H1 (cell line): ENCODE measurements around the gene LCOR. TPM values are rescaled to one million over a fixed set of nuclear protein-coding genes. Genes with fewer than 3 reads are reported as not detected.

ENCODE experiments used
- CTCF ChIA-PET: fragments of 300-600 bp; sonication (Branson Sonifier 250); formaldehyde crosslinking; loops from one replicate; lab custom pipeline; 2021; ENCODE audit not compliant: partially characterized antibody; lab: Charles Lee
- POLR2A ChIA-PET: fragments of 300-600 bp; sonication (Branson Sonifier 250); formaldehyde crosslinking; loops from one replicate; lab custom pipeline; 2021; ENCODE audit warnings: inconsistent platforms; ENCODE audit not compliant: partially characterized antibody; lab: Charles Lee
- DNase-seq, 2 experiments: peaks; one replicate each; pipeline versions ENCODE4 v3.0.0 to v3.0.0-alpha.2; 2010 to 2022; ENCODE audit warnings: low spot score in 2 of 2, low read depth in 1 of 2, mixed read lengths in 1 of 2
- FAIRE-seq: peaks from 2 replicates; lab custom pipeline; 2011; peaks lifted over from hg19 to GRCh38; lab: Jason Lieb, UNC
- H2AFZ ChIP-seq: 2 replicates; pipeline ENCODE4 v1.8.1; 2012; ENCODE audit warnings: low read length, inconsistent platforms
- H2AK5ac ChIP-seq: 2 replicates; pipeline ENCODE4 v1.6.1; 2013; ENCODE audit warnings: low read depth, low read length
- H2BK120ac ChIP-seq: replicated peaks from 2 replicates; pipeline ENCODE3; 2013; ENCODE audit warnings: low read depth, low read length, inconsistent platforms
- H2BK12ac ChIP-seq: 2 replicates; pipeline ENCODE4 v1.6.1; 2013; ENCODE audit warnings: low read depth, low read length
- H2BK15ac ChIP-seq: 2 replicates; pipeline ENCODE4 v1.6.1; 2013; ENCODE audit warnings: low read length
- H2BK20ac ChIP-seq: 2 replicates; pipeline ENCODE4 v1.6.1; 2013; ENCODE audit warnings: low read length
- H2BK5ac ChIP-seq: 2 replicates; pipeline ENCODE4 v1.6.1; 2013; ENCODE audit warnings: low read depth, low read length
- H3K14ac ChIP-seq: 2 replicates; pipeline ENCODE4 v1.6.1; 2013; ENCODE audit warnings: inconsistent platforms; ENCODE audit not compliant: insufficient read length
- H3K18ac ChIP-seq: 2 replicates; pipeline ENCODE4 v1.6.1; 2013; ENCODE audit warnings: low read length; ENCODE audit errors: extremely low read depth
- H3K23ac ChIP-seq: 2 replicates; pipeline ENCODE4 v1.6.1; 2013; ENCODE audit warnings: inconsistent platforms; ENCODE audit not compliant: insufficient read length
- H3K23me2 ChIP-seq: 2 replicates; pipeline ENCODE4 v1.6.1; 2013; ENCODE audit warnings: low read depth, low read length
- H3K27ac ChIP-seq: 2 replicates; pipeline ENCODE4 v1.6.1; 2011; ENCODE audit warnings: low read depth, low read length, inconsistent platforms
- H3K27me3 ChIP-seq, 4 experiments: replicated peaks in 1 of 4; 1 replicate in 1 of 4; 2 replicates in 3 of 4; pipeline versions ENCODE4 v1.6.1 to v1.8.1; 2011 to 2013; ENCODE audit warnings: low read length in 3 of 4, mild to moderate bottlenecking in 3 of 4, inconsistent platforms in 2 of 4, mixed read lengths in 2 of 4, moderate library complexity in 1 of 4; ENCODE audit not compliant: control insufficient read depth in 3 of 4, insufficient read depth in 3 of 4; ENCODE audit errors: extremely low read depth in 1 of 4
- H3K36me3 ChIP-seq, 4 experiments: 2 replicates each; pipeline versions ENCODE4 v1.6.1 to v1.8.1; 2011 to 2013; ENCODE audit warnings: mild to moderate bottlenecking in 4 of 4, low read length in 3 of 4, moderate library complexity in 2 of 4, control low read depth in 1 of 4, inconsistent platforms in 1 of 4; ENCODE audit not compliant: insufficient read depth in 4 of 4, control insufficient read depth in 2 of 4
- H3K4ac ChIP-seq: replicated peaks from 2 replicates; pipeline ENCODE3; 2013; ENCODE audit warnings: low read length, low read depth, mixed read lengths, inconsistent platforms; ENCODE audit not compliant: insufficient read length
- H3K4me1 ChIP-seq, 4 experiments: replicated peaks in 1 of 4; 1 replicate in 1 of 4; 2 replicates in 3 of 4; pipeline versions ENCODE4 v1.6.1 to v1.8.1; 2011 to 2013; ENCODE audit warnings: low read length in 3 of 4, inconsistent platforms in 2 of 4, mixed read lengths in 1 of 4; ENCODE audit not compliant: insufficient read depth in 4 of 4, control insufficient read depth in 3 of 4
- H3K4me2 ChIP-seq, 2 experiments: 2 replicates each; pipeline versions ENCODE4 v1.6.1 to v1.8.1; 2011 to 2013; ENCODE audit warnings: low read depth in 2 of 2, low read length in 2 of 2, control low read depth in 1 of 2, inconsistent platforms in 1 of 2, mild to moderate bottlenecking in 1 of 2; ENCODE audit not compliant: insufficient read depth in 1 of 2
- H3K4me3 ChIP-seq, 4 experiments: fragments of 200-600, 300-600 bp in 1 of 4; sonication (generic), shearing (Covaris generic), sonication (Bioruptor Twin) in 1 of 4; 2 replicates each; pipeline versions ENCODE4 v1.5.1 to v1.8.1; 2011 to 2016; ENCODE audit warnings: low read length in 4 of 4, low read depth in 3 of 4, control low read depth in 2 of 4, inconsistent platforms in 2 of 4, mild to moderate bottlenecking in 2 of 4, mixed read lengths in 1 of 4, moderate library complexity in 1 of 4; ENCODE audit not compliant: insufficient read depth in 2 of 4; ENCODE audit errors: extremely low read depth in 1 of 4
- H3K56ac ChIP-seq: replicated peaks from 2 replicates; pipeline ENCODE3; 2013; ENCODE audit warnings: low read depth, mild to moderate bottlenecking, mixed read lengths, low read length, inconsistent platforms; ENCODE audit not compliant: insufficient read length
- H3K79me1 ChIP-seq: 2 replicates; pipeline ENCODE4 v1.6.1; 2013; ENCODE audit warnings: low read depth, low read length, control low read depth
- H3K79me2 ChIP-seq, 2 experiments: 2 replicates each; pipeline versions ENCODE4 v1.6.1 to v1.8.1; 2012 to 2013; ENCODE audit warnings: low read length in 2 of 2, mild to moderate bottlenecking in 2 of 2, inconsistent platforms in 1 of 2; ENCODE audit not compliant: insufficient read depth in 2 of 2, control insufficient read depth in 1 of 2
- H3K9ac ChIP-seq, 4 experiments: replicated peaks in 1 of 4; 1 replicate in 1 of 4; 2 replicates in 3 of 4; pipeline versions ENCODE4 v1.6.1 to v1.8.1; 2011 to 2013; ENCODE audit warnings: low read depth in 3 of 4, low read length in 3 of 4, control low read depth in 2 of 4, mild to moderate bottlenecking in 2 of 4, moderate library complexity in 2 of 4, inconsistent platforms in 1 of 4; ENCODE audit errors: extremely low read depth in 1 of 4
- H3K9me3 ChIP-seq, 2 experiments: 2 replicates each; pipeline versions ENCODE4 v1.6.1 to v1.8.1; 2012 to 2013; ENCODE audit warnings: mild to moderate bottlenecking in 2 of 2, moderate library complexity in 2 of 2, control low read depth in 1 of 2, inconsistent platforms in 1 of 2, low read depth in 1 of 2, low read length in 1 of 2, mixed read lengths in 1 of 2; ENCODE audit not compliant: insufficient read depth in 2 of 2
- H4K20me1 ChIP-seq, 2 experiments: replicated peaks in 1 of 2; 2 replicates each; pipeline versions ENCODE3 to v1.8.1; 2011 to 2013; ENCODE audit warnings: inconsistent platforms in 2 of 2, low read length in 2 of 2, mild to moderate bottlenecking in 1 of 2; ENCODE audit not compliant: insufficient read depth in 2 of 2, control insufficient read depth in 1 of 2
- H4K5ac ChIP-seq: 2 replicates; pipeline ENCODE4 v1.6.1; 2013; ENCODE audit warnings: low read length, low read depth, mixed read lengths, inconsistent platforms; ENCODE audit not compliant: insufficient read length
- H4K8ac ChIP-seq: 2 replicates; pipeline ENCODE4 v1.8.0; 2013; ENCODE audit warnings: mild to moderate bottlenecking, moderate library complexity, low read length, inconsistent platforms; ENCODE audit not compliant: insufficient read depth; ENCODE audit errors: extremely low read depth
- H4K91ac ChIP-seq: replicated peaks from 2 replicates; pipeline ENCODE3; 2013; ENCODE audit warnings: low read length, mixed read lengths, inconsistent platforms; ENCODE audit not compliant: insufficient read length
- ATF3 ChIP-seq: IDR thresholded peaks from 2 replicates; pipeline ENCODE4 v1.6.1; 2011; ENCODE audit warnings: low read depth, mild to moderate bottlenecking, low read length; ENCODE audit not compliant: insufficient read depth
- BACH1 ChIP-seq: IDR thresholded peaks from 2 replicates; pipeline ENCODE4 v1.6.1; 2012; ENCODE audit warnings: low read length, improper control_type of control experiment
- BRCA1 ChIP-seq: IDR thresholded peaks from 2 replicates; pipeline ENCODE4 v1.6.1; 2012; ENCODE audit warnings: low read depth, low read length, improper control_type of control experiment
- CHD1 ChIP-seq: IDR thresholded peaks from 2 replicates; pipeline ENCODE4 v1.6.1; 2012; ENCODE audit warnings: low read depth, low read length, improper control_type of control experiment
- GABPA ChIP-seq: IDR thresholded peaks from 2 replicates; pipeline ENCODE4 v1.6.1; 2011; ENCODE audit warnings: mild to moderate bottlenecking, low read length, moderate library complexity, borderline replicate concordance; ENCODE audit not compliant: insufficient read depth
- JUN ChIP-seq: IDR thresholded peaks from 2 replicates; pipeline ENCODE4 v1.6.1; 2011; ENCODE audit warnings: low read depth, mild to moderate bottlenecking, improper control_type of control experiment, low read length
- KDM1A ChIP-seq: fragments of 200-600, 300-600 bp; sonication (generic); IDR thresholded peaks from 2 replicates; pipeline ENCODE4 v1.7.1; 2016; ENCODE audit warnings: mild to moderate bottlenecking, low read length, borderline replicate concordance
- NRF1 ChIP-seq: IDR thresholded peaks from 2 replicates; pipeline ENCODE4 v1.6.1; 2011; ENCODE audit warnings: mild to moderate bottlenecking, low read depth, low read length, improper control_type of control experiment
- POLR2A ChIP-seq, 2 experiments: IDR thresholded peaks; 1 replicate in 1 of 2; 2 replicates in 1 of 2; pipeline ENCODE4 v1.6.1; 2011; ENCODE audit warnings: low read depth in 2 of 2, low read length in 2 of 2, mild to moderate bottlenecking in 2 of 2; ENCODE audit errors: control extremely low read depth in 1 of 2
- POLR2AphosphoS5 ChIP-seq: IDR thresholded peaks from 2 replicates; pipeline ENCODE4 v1.6.1; 2011; ENCODE audit warnings: low read depth, low read length
- RBBP5 ChIP-seq: IDR thresholded peaks from 2 replicates; pipeline ENCODE4 v1.7.1; 2012; ENCODE audit warnings: low read depth, mild to moderate bottlenecking, inconsistent platforms, low read length, moderate library complexity, borderline replicate concordance
- RFX5 ChIP-seq: IDR thresholded peaks from 2 replicates; pipeline ENCODE4 v1.6.1; 2011; ENCODE audit warnings: low read depth, low read length, improper control_type of control experiment, borderline replicate concordance
- SIN3A ChIP-seq, 2 experiments: IDR thresholded peaks in 1 of 2; conservative IDR thresholded peaks in 1 of 2; 2 replicates each; pipeline ENCODE4 v1.6.1; 2011 to 2012; ENCODE audit warnings: low read length in 2 of 2, improper control_type of control experiment in 1 of 2, low read depth in 1 of 2, mild to moderate bottlenecking in 1 of 2
- SIX5 ChIP-seq: IDR thresholded peaks from 2 replicates; pipeline ENCODE4 v1.6.1; 2011; ENCODE audit warnings: mild to moderate bottlenecking, low read depth, low read length
- TBP ChIP-seq: IDR thresholded peaks from 2 replicates; pipeline ENCODE4 v1.6.1; 2011; ENCODE audit warnings: low read depth, low read length, improper control_type of control experiment
- WGBS, 2 experiments: shearing (Covaris generic) in 1 of 2; methylation state at CpG; one replicate each; pipeline versions ENCODE4 v1.1.6 to v1.1.7; 2013 to 2015; ENCODE audit warnings: low lambda C conversion rate in 2 of 2, mixed read lengths in 2 of 2, inconsistent platforms in 1 of 2, low coverage in 1 of 2, missing lambda C conversion rate in 1 of 2; ENCODE audit not compliant: insufficient replicate concordance in 2 of 2, insufficient coverage in 1 of 2, insufficient read length in 1 of 2; ENCODE audit errors: extremely low coverage in 1 of 2, missing lambda C conversion rate in 1 of 2; 5-methylcytosine and 5-hydroxymethylcytosine counted together
- polyA plus RNA-seq, 7 experiments: library from polyadenylated mRNA; depleted of rRNA in 3 of 7; stranded (reverse) in 5 of 7; unstranded in 2 of 7; fragments of >200 nt in 5 of 7; fragments of 200-250 nt in 2 of 7; gene quantifications; 1 replicate in 5 of 7; 2 replicates in 1 of 7; 4 replicates in 1 of 7; pipeline versions ENCODE4 v1.2.1 to v1.2.3, GENCODE V29; 2011 to 2013; ENCODE audit warnings: missing spikeins in 2 of 7, mixed read lengths in 2 of 7
- total RNA-seq: library from RNA; stranded (reverse); fragmentation: NEBNext Ultra II Directional; extraction: Animal tissue kit (Norgen Biotek cat#: 25700); gene quantifications from 2 replicates; pipeline ENCODE4 v1.2.1, GENCODE V29; 2021

LCOR gene
- total and polyA plus RNA-seq, 2 of the 8 experiments (the other 6 are each of a cell fraction or from before 2014, with no cell fraction given), result 4.7 to 25.5 TPM

- Histone ChIP-seq H3K9ac (no peak overlapping the region), H3K4ac (no peak overlapping the region), H4K20me1 (no peaks in the 10 kb centered on the region), H4K8ac (no peak overlapping the region), H3K36me3 (no peaks in the 10 kb centered on the region), H2AK5ac (no peak overlapping the region), H3K27me3 (no peaks in the 10 kb centered on the region), H2BK120ac (no peak overlapping the region), H2BK12ac (no peak overlapping the region), H3K9me3 (0 out of 4 replicates have a peak, but pooled peaks cover 0 to 3% of the 10 kb centered on the region in 2 experiments), H2BK20ac (no peak overlapping the region), H3K4me3 (no peak overlapping the region), H2BK15ac (no peak overlapping the region), H3K4me2 (no peak overlapping the region), H3K79me1 (no peaks in the 10 kb centered on the region), H2AFZ (no peak overlapping the region), H4K5ac (no peak overlapping the region), H3K18ac (no peak overlapping the region), H3K14ac (no peak overlapping the region), H3K56ac (no peak overlapping the region), H3K79me2 (no peaks in the 10 kb centered on the region), H3K23me2 (no peaks in the 10 kb centered on the region), H2BK5ac (no peak overlapping the region), H3K23ac (no peak overlapping the region), H3K4me1 (0 out of 7 replicates have a peak, but pooled peaks cover 0 to 2% (median 0%) of the 10 kb centered on the region in 4 experiments), H3K27ac (no peak overlapping the region), H4K91ac (no peak overlapping the region)
- DNase-seq (no peak), FAIRE-seq (no peak)
- CTCF ChIA-PET, result no interaction called here
- WGBS, 2 experiments, result 91% methylated on average over 1 of the region's 1 CpG; no CpG with 5 or more reads in 1 of the 2 experiments
- POLR2A ChIA-PET, result no interaction called here
- TF ChIP-seq CHD1, result no peak
- TF ChIP-seq ATF3, result no peak
- TF ChIP-seq POLR2A (IDR thresholded peaks at IDR 0.05; ENCODE audit: control extremely low read depth in 1 of 2, low read depth in 2 of 2, low read length in 2 of 2), result no peak
- TF ChIP-seq RBBP5, result no peak
- no peak for TF ChIP-seq SIN3A (conservative IDR thresholded peaks at IDR 0.05 in 1 of 2, IDR thresholded peaks at IDR 0.05 in 1 of 2; ENCODE audit: low read depth in 1 of 2, low read length in 2 of 2)
- no peak for TF ChIP-seq KDM1A
- no peak for TF ChIP-seq POLR2AphosphoS5
- TF ChIP-seq GABPA, result no peak
- no peak for TF ChIP-seq BACH1
- TF ChIP-seq RFX5, result no peak
- TF ChIP-seq BRCA1, result no peak
- no peak for TF ChIP-seq TBP
- TF ChIP-seq JUN, result no peak
- TF ChIP-seq SIX5, result no peak
- no peak for TF ChIP-seq NRF1
Measured at GRCh38 chr10:96791902-96792301, 40.2 kb upstream of the LCOR start.
